Measurements from ENCODE around the gene ZNF580. TPM values are rescaled to one million over a fixed set of nuclear protein-coding genes. Genes with fewer than 3 reads are reported as not detected.
A peak's percentile ranks its signal among the peaks of the same experiment; 100 is the strongest.

Gene ZNF580
- total RNA-seq, 2 donors from 2014 or later: 15.3 to 26.2 TPM

DNA sequence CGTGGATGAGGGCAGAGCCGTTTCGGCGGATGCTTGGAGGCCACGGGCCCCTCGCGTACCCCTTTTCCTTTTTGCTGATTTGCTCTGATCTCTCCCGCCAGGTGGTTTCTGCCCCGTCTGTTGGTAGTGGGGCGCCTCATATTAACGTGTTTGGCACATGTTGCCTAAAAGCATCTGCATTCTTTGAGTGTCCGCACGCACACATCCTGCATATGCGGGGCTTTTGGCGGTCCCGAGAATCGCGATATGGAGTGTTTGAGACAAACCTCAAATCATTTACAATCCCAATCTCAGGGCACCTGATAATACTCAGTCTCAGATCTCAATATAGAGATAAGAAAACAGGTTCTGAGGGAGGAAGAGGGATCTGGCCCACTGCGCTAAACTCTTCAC, 14.8 kb downstream of the ZNF580 start:
- DNase-seq (ENCODE audit: low spot score): no peak
- peaks cover 14% of the 10 kb centered on the region for H3K36me3 ChIP-seq
- H3K9me3 ChIP-seq: no peaks in the 10 kb centered on the region
- no peaks in the 10 kb centered on the region for H3K27me3 ChIP-seq
- peak overlapping the region; percentile 63 to 88 for H3K4me3 ChIP-seq
- TF ChIP-seq, protein P1, sequence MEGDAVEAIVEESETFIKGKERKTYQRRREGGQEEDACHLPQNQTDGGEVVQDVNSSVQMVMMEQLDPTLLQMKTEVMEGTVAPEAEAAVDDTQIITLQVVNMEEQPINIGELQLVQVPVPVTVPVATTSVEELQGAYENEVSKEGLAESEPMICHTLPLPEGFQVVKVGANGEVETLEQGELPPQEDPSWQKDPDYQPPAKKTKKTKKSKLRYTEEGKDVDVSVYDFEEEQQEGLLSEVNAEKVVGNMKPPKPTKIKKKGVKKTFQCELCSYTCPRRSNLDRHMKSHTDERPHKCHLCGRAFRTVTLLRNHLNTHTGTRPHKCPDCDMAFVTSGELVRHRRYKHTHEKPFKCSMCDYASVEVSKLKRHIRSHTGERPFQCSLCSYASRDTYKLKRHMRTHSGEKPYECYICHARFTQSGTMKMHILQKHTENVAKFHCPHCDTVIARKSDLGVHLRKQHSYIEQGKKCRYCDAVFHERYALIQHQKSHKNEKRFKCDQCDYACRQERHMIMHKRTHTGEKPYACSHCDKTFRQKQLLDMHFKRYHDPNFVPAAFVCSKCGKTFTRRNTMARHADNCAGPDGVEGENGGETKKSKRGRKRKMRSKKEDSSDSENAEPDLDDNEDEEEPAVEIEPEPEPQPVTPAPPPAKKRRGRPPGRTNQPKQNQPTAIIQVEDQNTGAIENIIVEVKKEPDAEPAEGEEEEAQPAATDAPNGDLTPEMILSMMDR (IDR thresholded peaks at IDR 0.05): no peak
- peaks cover 0 to 55% of the 10 kb centered on the region in 2 donors for H3K4me1 ChIP-seq
- H3K27ac ChIP-seq: peak overlapping the region; percentile 97 to 99

DNA sequence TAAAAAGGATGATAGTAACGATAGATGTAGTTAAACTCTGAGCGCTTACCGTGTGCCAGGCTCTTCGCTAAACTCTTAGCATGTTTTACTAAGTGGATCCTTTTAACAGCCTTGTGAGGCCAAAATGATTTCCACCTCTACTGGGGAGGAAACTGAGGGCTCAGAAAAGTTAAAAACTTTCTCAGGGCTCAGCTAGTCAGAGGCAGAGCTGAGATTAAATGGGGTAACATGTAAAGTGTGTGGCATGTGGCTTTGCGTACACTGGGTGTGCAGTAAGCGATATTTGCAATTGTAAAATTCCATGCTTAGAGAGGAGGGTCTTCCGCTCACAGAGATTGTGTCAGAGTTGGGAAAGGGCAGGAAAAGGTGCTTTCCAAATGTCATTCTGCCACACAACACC, 15.8 kb downstream of the ZNF580 start:
- Histone ChIP-seq H3K9me3 (no peaks in the 10 kb centered on the region), H3K4me1 (peaks cover 0 to 55% of the 10 kb centered on the region in 2 donors), H3K27me3 (no peaks in the 10 kb centered on the region), H3K27ac (no peak overlapping the region), H3K4me3 (peak overlapping the region; percentile 63 to 88), H3K36me3 (peaks cover 23% of the 10 kb centered on the region)
- DNase-seq (ENCODE audit: low spot score): no peak
- TF ChIP-seq, protein P1 (IDR thresholded peaks at IDR 0.05): no peak

DNA sequence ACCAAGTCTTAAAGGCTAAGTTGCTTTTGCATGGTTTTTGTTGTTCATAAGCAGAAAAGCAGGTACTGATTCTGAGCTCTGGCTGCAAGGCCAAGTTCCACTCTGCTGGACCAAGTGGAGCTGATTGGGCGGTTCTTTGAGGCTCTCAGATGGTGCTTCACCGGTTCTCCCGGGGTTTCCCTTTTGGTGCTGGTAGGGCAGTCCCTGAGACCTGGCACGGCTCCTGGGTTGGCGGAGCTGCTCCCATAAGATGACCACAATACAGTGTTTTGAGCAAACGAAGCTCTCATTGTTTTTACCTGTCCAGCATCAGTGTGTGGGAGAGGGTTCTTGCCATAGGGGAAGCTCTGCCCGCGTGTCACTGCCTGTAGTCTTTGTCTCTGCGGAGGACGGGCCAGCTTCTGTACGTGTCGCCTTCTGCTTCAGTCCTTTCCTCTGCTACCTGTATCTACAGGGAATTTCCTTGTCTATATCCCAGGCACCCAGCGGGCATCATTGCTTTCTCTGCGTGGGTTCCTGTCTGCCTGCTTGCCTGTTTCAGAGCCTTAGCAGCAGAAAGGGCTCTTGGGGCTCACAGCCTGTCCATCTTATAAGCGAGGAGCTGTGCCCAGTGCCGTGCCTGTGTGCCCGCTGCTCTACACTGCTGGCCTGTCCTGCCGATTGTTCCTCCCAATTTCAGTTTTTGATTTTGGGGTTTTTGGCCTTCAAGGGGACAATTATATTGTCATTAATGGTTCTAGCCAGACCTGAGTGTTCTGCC, 16.4 kb downstream of the ZNF580 start:
- no peak for DNase-seq (ENCODE audit: low spot score)
- Histone ChIP-seq H3K9me3 (no peaks in the 10 kb centered on the region), H3K4me3 (peak overlapping the region in 1 of 2 donors; percentile 88), H3K27me3 (no peaks in the 10 kb centered on the region), H3K36me3 (peaks cover 29% of the 10 kb centered on the region), H3K4me1 (peaks cover 0 to 55% of the 10 kb centered on the region in 2 donors), H3K27ac (no peak overlapping the region)
- TF ChIP-seq, protein P1 (IDR thresholded peaks at IDR 0.05): no peak

GRCh38 chr19:55658846-55659459, 18.2 kb downstream of the ZNF580 start:
- Histone ChIP-seq H3K4me3 (no peak overlapping the region), H3K27me3 (no peaks in the 10 kb centered on the region), H3K27ac (no peak overlapping the region), H3K9me3 (no peaks in the 10 kb centered on the region), H3K36me3 (peaks cover 47% of the 10 kb centered on the region), H3K4me1 (peaks cover 0 to 48% of the 10 kb centered on the region in 2 donors)
- TF ChIP-seq, protein P1 (IDR thresholded peaks at IDR 0.05): no peak
- no peak for DNase-seq (ENCODE audit: low spot score)

DNA sequence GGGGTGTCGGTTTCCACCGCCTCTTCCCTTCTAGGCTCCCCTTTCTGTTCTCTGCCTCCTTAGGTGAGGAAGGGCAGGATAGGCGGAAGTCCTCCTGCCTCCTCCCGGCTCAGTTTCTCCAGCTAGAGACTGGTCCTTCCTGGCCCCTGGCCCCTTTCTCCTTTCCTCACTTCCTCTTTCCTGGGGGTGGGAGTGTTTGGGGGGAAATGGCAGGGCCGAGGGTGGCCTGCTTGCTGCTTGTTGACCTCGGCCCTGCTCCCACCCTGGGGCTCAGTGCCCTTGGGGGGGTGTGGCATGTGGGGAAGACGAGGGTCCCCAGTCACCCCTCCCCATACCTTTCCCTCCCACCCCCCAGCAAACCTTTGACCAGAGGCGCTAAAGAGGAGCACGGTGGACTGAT, 19.0 kb downstream of the ZNF580 start:
- DNase-seq (ENCODE audit: low spot score): no peak
- H3K9me3 ChIP-seq: no peaks in the 10 kb centered on the region
- H3K36me3 ChIP-seq: peaks cover 54% of the 10 kb centered on the region
- H3K27me3 ChIP-seq: no peaks in the 10 kb centered on the region
- peaks cover 0 to 48% of the 10 kb centered on the region in 2 donors for H3K4me1 ChIP-seq
- H3K27ac ChIP-seq: no peak overlapping the region
- TF ChIP-seq, protein P1 (IDR thresholded peaks at IDR 0.05): no peak
- H3K4me3 ChIP-seq: no peak overlapping the region

Measured in right atrium auricular region (tissue), 2 donors.